HG03565 (cell line): ENCODE measurements around the gene RIPOR3.
"Not testable (repeated sequence)": the region's sequence is repeated elsewhere in the genome, so short reads cannot be mapped to it uniquely, and the experiment has no call there.

Experiments
- ATAC-seq: cut with Tn5 transposase; IDR thresholded peaks from one replicate; pipeline ENCODE4 v1.9.1; 2021; ENCODE audit warnings: mild to moderate bottlenecking, moderate library complexity; ENCODE audit not compliant: unreplicated experiment

The RIPOR3 gene

DNA sequence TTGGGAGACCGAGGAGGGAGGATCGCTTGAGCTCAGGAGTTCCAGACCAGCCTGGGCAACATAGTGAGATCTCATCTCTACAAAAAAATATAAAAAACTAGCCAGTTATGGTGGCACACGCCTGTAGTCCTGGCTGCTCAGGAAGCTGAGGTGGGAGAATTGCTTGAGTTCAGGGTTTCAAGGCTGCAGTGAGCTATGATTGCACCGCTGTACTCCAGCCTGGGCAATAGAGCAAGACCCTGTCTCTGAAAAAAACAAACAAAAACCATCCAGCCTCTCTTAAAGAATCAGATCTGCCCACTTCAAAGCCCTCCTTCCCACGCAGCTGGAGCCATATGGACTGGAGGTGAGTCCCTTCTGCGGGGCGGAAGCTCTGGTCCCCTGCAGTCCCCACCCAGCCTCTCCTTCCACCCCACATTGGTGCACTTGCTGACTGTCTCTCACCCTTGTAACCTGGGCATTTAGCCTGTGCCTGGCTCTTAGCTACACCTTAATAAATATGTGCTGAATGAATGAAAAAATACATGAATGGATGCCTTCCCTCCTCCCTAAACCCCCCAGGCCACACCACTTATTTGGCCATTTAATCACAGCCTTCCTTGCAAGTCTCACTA lies 32.9 kb upstream of the RIPOR3 start:
- ATAC-seq = no peak

DNA sequence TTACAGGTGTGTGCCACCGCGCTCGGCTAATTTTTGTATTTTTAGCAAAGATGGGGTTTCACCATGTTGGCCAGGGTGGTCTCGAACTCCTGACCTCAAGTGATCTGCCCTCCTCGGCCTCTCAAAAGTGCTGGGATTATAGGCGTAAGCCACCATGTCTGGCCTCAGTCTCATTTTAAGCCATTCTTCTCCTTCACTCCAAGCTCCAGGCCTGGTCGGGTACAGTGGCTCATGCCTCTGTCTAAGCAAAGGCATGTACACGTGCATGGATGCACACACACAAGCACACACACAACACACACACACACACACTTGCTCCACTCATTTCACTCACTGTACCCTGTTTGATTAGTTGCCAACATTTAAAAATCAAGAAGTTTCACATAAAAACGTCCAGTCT lies 32.3 kb upstream of the RIPOR3 start:
- ATAC-seq = no peak

DNA sequence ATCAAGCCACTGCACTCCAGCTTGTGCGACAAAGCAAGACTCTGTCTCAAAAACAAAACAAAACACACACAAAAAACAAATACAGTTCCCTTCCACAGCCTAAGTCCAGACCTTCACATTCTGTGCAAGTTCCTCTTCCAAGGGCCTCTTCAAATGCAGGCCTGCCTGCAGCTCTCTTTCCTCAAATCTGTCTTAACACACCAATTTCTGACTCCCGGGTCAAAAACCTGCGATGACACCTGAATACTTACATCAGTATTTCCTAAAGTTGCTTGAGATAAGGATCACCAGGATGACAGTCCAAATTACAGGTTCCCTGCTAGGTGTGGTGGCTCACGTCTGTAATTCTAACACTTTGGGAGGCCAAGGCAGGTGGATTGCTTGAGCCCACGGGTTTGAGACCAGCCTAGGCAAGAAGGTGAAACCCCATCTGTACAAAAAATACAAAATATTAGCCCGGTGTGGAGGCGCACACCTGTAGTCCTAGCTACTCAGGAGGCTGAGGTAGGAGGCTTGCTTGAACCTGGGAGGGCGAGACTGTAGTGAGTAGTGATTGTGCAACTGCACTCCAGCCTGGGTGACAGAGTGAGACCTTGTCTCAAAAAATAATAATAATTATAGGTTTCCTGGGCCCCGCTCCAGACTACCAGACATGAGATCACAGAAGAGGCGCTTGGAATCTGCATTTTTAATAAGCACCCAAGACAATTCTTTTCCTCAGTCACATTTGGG lies 31.2 kb upstream of the RIPOR3 start:
- ATAC-seq = no peak

DNA sequence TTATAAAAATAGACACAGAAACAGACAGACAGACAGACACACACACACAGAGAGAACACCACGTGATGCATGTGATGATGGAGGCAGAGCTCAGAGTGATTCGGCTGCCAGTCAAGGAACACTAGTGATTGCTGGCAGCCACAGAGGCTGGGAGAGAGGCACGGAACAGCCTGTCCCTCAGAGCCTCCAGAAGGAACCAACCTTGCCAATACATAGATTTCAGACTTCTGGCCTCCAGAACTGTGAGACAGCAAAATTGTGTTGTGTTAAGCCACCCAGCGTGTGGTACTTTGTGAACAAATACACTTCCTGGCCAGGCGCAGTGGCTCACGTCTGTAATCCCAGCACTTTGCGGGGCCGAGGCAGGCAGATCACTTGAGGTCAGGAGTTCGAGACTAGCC lies 30.5 kb upstream of the RIPOR3 start:
- ATAC-seq = no peak

GRCh38 chr20:50720582-50720981 lies 29.2 kb upstream of the RIPOR3 start:
- ATAC-seq = no peak

DNA sequence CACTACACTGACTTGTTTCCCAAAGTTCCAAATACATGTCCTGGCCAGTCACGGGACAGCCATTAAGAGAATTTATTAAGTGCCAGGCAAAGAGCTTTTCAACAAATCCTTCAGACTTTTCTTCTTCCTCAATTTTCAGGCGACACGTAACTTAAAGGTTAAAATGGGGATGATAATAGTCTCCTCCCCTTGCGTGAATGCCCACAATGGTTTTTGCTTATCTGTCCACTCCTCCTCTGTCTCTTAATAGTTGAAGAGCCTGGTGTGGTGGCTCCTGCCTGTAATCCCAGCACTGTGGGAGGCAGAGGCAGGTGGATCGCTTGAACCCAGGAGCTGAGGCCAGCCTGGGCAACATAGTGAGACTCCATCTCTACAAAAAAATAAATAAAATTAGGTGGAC lies 28.7 kb upstream of the RIPOR3 start:
- ATAC-seq = no peak

- ATAC-seq = no peak
These were observed 28.0 kb upstream of the RIPOR3 start for GRCh38 chr20:50719328-50719727.

- ATAC-seq = no peak
These were observed 26.8 kb upstream of the RIPOR3 start for GRCh38 chr20:50717974-50718761.

GRCh38 chr20:50717312-50717711 lies 26.0 kb upstream of the RIPOR3 start:
- no peak for ATAC-seq

- no peak for ATAC-seq
These were observed 25.2 kb upstream of the RIPOR3 start for GRCh38 chr20:50716518-50716917.

GRCh38 chr20:50715694-50716093 lies 24.4 kb upstream of the RIPOR3 start:
- no peak for ATAC-seq

- not testable (repeated sequence) for ATAC-seq
These were observed 23.1 kb upstream of the RIPOR3 start for GRCh38 chr20:50714426-50714825.

DNA sequence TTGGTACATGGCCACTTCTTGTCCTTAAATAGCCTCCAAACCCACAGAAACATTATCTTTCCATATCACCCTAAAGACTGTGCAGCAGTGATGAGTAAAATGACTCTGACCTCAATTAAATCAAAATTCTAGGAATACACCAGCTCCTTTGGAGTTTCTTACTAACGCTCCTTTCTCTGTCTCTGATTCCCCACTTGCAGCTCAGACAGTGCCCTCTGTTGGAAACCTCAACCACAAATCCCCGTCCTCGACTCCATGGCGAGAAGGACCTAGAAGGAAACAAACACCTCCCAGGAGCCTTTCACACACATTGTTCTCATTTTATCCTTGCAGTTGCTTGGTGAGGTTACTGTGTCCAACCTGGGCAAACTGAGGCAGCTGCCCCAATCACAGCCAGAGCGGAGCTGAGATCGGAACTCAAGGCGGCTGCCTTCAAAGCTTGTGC lies 22.3 kb upstream of the RIPOR3 start:
- ATAC-seq = no peak

GRCh38 chr20:50712771-50713656 lies 21.7 kb upstream of the RIPOR3 start:
- ATAC-seq = no peak

DNA sequence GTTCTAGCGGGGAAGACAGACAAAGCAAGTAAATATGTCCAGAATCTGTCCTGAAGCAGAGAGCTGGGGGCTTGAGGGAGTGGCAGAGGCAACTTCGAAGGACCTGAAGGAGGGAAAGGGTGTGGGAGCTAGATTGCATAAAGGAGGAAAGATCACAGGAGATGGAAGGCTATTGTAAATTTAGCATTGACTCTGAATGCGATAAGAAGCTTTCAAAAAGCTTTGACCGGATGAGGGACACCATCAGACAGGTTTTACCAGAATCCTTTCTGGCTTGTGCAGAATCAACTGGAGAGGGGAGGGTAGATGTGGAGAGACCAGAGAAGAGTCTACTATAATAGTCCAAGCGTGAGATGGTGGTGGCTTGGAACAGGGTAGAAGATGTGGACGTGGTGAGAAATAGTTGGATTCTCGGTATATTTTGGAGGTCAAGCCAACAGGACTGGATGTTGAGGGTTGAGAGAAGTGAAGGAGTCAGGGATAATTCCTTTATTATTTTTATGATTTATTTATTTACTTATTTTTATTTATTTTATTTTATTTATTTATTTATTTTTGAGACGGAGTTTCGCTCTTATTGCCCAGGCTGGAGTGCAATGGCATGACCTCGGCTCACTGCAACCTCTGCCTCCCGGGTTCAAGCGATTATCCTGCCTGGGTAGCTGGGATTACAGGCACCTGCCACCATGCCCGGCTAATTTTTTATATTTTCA lies 19.9 kb upstream of the RIPOR3 start:
- ATAC-seq = no peak

DNA sequence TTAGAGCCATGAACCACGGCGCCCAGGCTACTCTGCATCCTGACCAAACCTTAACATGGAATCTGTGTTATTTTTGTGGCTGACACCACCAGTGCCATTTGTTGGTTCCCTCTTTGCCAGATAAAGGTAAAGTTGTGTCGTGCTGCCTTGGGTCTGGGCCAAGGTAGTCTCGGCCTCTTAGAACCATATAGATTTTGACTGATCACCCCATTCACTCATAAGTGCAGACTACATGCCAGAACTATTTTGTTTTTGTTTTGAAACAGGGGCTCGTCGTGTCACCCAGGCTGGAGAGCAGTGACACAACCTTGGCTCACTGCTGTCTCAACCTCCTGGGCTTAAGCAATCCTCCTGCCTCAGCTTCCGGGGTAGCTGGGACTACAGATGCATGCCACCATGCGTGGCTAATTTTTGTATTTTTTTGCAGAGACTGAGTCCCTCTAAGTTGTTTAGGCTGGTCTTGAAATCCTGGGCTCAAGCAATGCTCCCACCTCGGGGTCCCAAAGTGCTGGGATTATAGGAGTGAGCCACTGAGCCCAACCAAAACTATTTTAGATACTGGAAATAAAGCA lies 19.2 kb upstream of the RIPOR3 start:
- no peak for ATAC-seq

DNA sequence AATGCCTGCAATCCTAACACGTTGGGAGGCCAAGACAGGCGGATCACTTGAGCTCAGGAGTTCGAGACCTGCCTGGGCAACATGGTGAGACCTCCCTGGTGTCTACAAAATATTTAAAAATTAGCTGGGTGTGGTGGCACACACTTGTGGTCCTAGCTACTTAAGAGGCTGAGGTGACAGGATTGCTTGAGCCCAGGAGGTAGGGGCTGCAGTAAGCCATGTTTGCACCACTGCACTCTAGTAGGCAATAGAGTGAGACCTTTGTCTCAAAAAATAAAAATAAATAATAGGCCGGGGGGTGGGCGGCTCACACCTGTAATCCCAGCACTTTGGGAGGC lies 18.3 kb upstream of the RIPOR3 start:
- ATAC-seq = no peak

DNA sequence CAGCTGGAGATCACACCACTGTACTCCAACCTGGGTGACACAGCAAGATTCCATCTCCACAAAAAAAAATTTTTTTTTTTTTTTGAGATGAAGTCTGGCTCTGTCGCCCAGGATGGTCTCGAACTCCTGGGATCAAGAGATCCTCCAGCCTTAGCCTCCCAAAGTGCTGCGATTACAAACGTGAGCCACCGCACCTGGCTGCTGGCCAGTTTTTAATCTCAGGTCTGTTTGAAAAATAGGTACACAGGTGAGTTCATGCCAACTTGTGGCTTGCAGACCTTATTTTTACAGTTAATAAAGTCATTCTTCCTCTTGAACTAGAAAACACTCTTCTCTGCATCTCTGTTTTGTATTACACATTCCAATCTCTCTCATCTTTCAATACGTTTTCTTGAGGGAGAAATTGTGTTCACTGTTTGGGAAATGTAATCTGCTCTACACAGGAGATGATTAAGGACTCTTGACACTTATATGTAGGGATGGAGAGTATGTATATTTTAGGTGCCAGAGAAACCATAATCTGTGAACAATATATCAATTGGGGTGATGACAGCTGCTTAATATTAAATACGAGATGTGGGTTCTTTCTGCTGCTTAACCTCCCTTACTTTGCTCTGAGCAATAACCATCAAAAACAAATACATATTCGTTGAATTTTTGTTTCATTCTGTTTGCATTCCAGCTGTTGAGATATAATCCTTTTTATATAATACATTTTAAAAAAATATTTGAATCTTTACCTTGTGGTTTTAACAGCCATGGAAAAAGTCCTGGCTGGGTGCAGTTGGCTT lies 17.7 kb upstream of the RIPOR3 start:
- ATAC-seq = no peak

- no peak for ATAC-seq
These were observed 13.6 kb upstream of the RIPOR3 start for GRCh38 chr20:50704971-50705370.
